Gastrocnemius medialis (tissue), 4 donors: ENCODE measurements around the gene S100A1. TPM values are rescaled to one million over a fixed set of nuclear protein-coding genes. Genes with fewer than 3 reads are reported as not detected.

Experiments used
- ATAC-seq, 2 donors: fragments of 150-250 bp; one replicate each; pipeline ENCODE4 v1.9.1; 2016
- DNase-seq, 2 donors: peaks; one replicate each; pipeline ENCODE4 v3.0.0-alpha.2; 2019
- H3K27ac ChIP-seq, 4 donors: fragments of 200-600 bp; sonication (generic); 1 replicate in 1 of 4; 2 replicates in 3 of 4; pipeline ENCODE4 v1.5.1; 2016 to 2018; ENCODE audit warnings: mild to moderate bottlenecking in 2 of 4, moderate library complexity in 1 of 4
- H3K27me3 ChIP-seq, 3 donors: fragments of 200-600 bp; sonication (generic) in 2 of 3; 1 replicate in 1 of 3; 2 replicates in 2 of 3; pipeline versions ENCODE4 v1.5.1 to v1.6.0; 2016 to 2019; ENCODE audit warnings: mild to moderate bottlenecking in 1 of 3, moderate library complexity in 1 of 3
- H3K36me3 ChIP-seq, 2 donors: fragments of 200-600 bp; sonication (generic) in 1 of 2; one replicate each; pipeline ENCODE4 v1.5.1; 2017 to 2018
- H3K4me1 ChIP-seq, 2 donors: fragments of 200-600 bp; sonication (generic) in 1 of 2; one replicate each; pipeline ENCODE4 v1.5.1; 2016 to 2017; ENCODE audit warnings: mild to moderate bottlenecking in 2 of 2
- H3K4me3 ChIP-seq, 4 donors: fragments of 200-600 bp; sonication (generic) in 3 of 4; 1 replicate in 1 of 4; 2 replicates in 3 of 4; pipeline ENCODE4 v1.5.1; 2016 to 2019; ENCODE audit warnings: mild to moderate bottlenecking in 2 of 4
- H3K9me3 ChIP-seq, 3 donors: fragments of 200-600 bp; sonication (generic) in 2 of 3; 1 replicate in 1 of 3; 2 replicates in 2 of 3; pipeline ENCODE4 v1.5.1; 2016 to 2019
- POLR2A ChIP-seq, 2 donors: fragments of 450-650 bp; IDR thresholded peaks; one replicate each; pipeline ENCODE4 v1.6.1; 2017; ENCODE audit warnings: antibody characterized with exemption in 2 of 2, mild to moderate bottlenecking in 2 of 2, moderate library complexity in 2 of 2
- in situ Hi-C, 4 donors: fragments of 200-750 bp; cut with MboI; loops; one replicate each; pipeline versions ENCODE4 v1.15.0 to v1.8.0; 2017; ENCODE audit warnings: low sequenced_read_pairs in 4 of 4
- intact Hi-C: fragments of 100-400 bp; cut with DNase I; formaldehyde crosslinking; loops from one replicate; pipeline ENCODE4 v1.15.1; 2023; ENCODE audit warnings: low total_unique reads
- total RNA-seq, 4 donors: library from RNA; depleted of rRNA; stranded (reverse); fragments of >200 nt; gene quantifications; one replicate each; pipeline versions ENCODE4 v1.1.0 to v1.2.3, GENCODE V29; 2016
- TF ChIP-seq, protein P1 (sequence below), 5 experiments: fragments of 450-650 bp in 3 of 5; fragments of 200-600 bp in 2 of 5; sonication (generic) in 2 of 5; IDR thresholded peaks in 4 of 5; conservative IDR thresholded peaks in 1 of 5; 1 replicate in 4 of 5; 2 replicates in 1 of 5; pipeline ENCODE4 v1.5.1; 2016 to 2019; ENCODE audit warnings: antibody characterized with exemption in 5 of 5, mild to moderate bottlenecking in 3 of 5, moderate library complexity in 3 of 5

S100A1 gene
- total RNA-seq, 4 donors from 2014 or later = 390 to 932 (median 616) TPM

DNA sequence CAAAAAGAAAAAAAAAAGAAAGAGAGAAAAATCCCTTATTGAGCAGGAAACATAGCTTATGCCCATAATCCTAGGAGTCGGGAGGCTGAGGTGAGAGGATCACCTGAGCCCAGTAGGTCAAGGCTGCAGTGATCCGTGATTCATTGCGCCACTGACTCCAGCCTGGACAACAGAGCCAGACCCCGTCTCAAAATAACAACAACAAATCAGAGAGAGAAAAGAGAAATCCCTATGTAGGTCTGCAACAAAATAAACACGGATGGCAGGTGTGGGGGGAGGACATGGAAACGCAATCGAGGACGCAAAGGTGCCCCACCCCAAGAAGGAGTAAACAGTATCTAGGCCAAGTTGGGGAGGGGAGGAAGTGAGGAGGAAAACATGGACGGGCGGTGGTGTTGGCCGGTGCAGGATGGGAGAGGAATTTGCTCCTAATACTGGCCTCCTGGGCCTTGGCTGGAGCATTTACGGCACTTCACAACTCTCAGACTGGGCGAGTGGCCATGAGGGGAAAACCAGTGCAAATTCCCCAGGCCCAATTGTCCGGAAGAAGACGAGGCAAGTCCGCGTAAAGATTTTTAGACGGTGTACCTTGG, 5.0 kb downstream of the S100A1 start:
- DNase-seq = no peak
- H3K4me3 ChIP-seq = peak overlapping the region; percentile 38 to 99 (median 79)

DNA sequence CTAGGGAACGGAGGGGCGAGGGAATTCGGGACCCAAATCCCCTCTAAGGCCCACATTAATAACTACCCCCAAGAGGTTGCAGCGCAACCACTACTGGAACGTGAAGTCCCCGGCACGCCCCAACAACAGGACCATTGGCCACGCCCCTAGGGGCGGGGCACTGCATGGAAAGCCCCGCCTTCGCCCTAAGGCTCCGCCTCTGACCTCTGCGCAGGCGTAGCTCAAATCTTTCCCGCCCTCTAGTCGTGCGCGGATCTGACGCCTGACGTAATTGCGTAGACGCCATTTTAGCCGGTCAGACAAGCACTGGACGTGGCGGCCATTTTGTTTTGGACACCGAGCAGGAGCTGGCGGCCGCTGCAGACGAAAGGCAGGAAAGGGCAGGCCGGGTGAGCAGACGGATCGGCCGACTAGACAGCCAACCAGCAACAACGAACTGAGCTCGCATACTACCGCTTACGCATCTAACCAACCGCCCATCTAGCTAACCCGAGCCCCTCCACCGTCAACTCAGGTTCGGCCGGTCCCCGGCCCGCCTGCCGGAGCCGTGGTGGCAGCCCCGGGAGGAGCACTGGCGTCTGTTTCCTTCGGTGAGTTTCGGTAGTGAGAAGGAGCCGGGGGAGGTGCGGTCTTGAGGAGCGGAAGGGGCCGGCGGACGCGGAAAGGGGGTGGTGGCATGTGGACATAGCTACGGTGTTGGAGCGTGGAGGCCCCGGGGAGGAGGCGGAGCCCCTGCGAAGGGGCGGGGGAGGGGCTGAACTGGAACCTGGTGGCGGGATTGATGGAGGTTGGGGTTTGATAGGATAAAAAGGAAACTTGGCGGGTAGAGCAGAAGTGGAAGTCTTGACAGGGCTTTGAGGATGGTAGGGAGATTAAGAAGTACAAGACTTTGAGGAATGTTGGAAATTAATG, 5.8 kb downstream of the S100A1 start, which contains the start of gene CHTOP:
Gene CHTOP, plus strand, starts transcription at position 313 of the 912 bp plus-strand sequence. CDS start 2,523 bp downstream, outside the sequence.
- Histone ChIP-seq H3K36me3 (peaks cover 0 to 20% of the 10 kb centered on the region in 2 donors), H3K27ac (peak within 1 kb of the TSS; percentile 95 to 100 (median 100)), H3K27me3 (no peaks in the 10 kb centered on the region), H3K9me3 (no peaks in the 10 kb centered on the region), H3K4me3 (peak within 1 kb of the TSS; percentile 68 to 99 (median 94)), H3K4me1 (peaks cover 61 to 75% of the 10 kb centered on the region in 2 donors)
- intact Hi-C loops (loop anchor here (10.0 kb wide), 2 partner anchors 791 to 1799 kb away; partner anchors contain the start of genes C2CD4D and RORC), in situ Hi-C loops (no loop called here)
- peak; percentile 83 to 91 for TF ChIP-seq POLR2A (IDR thresholded peaks at IDR 0.05)
- TF ChIP-seq, protein P1, sequence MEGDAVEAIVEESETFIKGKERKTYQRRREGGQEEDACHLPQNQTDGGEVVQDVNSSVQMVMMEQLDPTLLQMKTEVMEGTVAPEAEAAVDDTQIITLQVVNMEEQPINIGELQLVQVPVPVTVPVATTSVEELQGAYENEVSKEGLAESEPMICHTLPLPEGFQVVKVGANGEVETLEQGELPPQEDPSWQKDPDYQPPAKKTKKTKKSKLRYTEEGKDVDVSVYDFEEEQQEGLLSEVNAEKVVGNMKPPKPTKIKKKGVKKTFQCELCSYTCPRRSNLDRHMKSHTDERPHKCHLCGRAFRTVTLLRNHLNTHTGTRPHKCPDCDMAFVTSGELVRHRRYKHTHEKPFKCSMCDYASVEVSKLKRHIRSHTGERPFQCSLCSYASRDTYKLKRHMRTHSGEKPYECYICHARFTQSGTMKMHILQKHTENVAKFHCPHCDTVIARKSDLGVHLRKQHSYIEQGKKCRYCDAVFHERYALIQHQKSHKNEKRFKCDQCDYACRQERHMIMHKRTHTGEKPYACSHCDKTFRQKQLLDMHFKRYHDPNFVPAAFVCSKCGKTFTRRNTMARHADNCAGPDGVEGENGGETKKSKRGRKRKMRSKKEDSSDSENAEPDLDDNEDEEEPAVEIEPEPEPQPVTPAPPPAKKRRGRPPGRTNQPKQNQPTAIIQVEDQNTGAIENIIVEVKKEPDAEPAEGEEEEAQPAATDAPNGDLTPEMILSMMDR (IDR thresholded peaks at IDR 0.05 in 4 of 5, conservative IDR thresholded peaks at IDR 0.05 in 1 of 5) = peak in 1 of 5 experiments; percentile 24
- DNase-seq = peak; percentile 98 to 99
- peak; percentile 77 to 88 for ATAC-seq

More for the DNA sequence above, 5.0 kb downstream of the S100A1 start:
- peak overlapping the region; percentile 95 to 100 (median 100) for H3K27ac ChIP-seq
- H3K27me3 ChIP-seq = no peaks in the 10 kb centered on the region
- intact Hi-C loops (loop anchor here (10.0 kb wide), 2 partner anchors 792 to 1798 kb away; partner anchors contain the start of genes C2CD4D and RORC), in situ Hi-C loops (no loop called here)
- no peaks in the 10 kb centered on the region for H3K9me3 ChIP-seq
- TF ChIP-seq, protein P1 (IDR thresholded peaks at IDR 0.05 in 4 of 5, conservative IDR thresholded peaks at IDR 0.05 in 1 of 5) = no peak
- no peak for TF ChIP-seq POLR2A (IDR thresholded peaks at IDR 0.05)
- peak; percentile 20 to 28 for ATAC-seq
- H3K4me1 ChIP-seq = peaks cover 57 to 70% of the 10 kb centered on the region in 2 donors
- H3K36me3 ChIP-seq = peaks cover 0 to 15% of the 10 kb centered on the region in 2 donors

DNA sequence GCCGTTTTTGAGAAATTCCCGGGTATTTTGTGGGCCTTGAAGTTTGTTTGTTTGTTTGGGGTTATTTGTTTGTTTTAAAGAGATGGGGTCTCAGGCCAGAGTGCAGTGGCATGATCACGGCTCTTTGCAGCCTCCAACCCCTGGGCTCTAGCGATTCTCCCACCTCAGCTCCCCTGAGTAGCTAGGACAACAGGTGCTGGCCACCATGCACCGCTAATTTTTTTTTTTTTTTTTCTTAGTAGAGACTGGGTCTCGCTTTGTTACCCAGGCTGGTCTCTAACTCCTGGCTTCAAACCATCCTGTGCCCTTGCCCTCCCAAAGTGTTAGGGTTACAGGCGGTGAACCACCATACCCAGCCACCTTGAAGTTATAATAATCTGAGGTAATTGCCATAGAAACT, 7.6 kb downstream of the S100A1 start:
- Histone ChIP-seq H3K4me1 (peaks cover 70 to 75% of the 10 kb centered on the region in 2 donors), H3K36me3 (peaks cover 0 to 36% of the 10 kb centered on the region in 2 donors)
- no peak for ATAC-seq

DNA sequence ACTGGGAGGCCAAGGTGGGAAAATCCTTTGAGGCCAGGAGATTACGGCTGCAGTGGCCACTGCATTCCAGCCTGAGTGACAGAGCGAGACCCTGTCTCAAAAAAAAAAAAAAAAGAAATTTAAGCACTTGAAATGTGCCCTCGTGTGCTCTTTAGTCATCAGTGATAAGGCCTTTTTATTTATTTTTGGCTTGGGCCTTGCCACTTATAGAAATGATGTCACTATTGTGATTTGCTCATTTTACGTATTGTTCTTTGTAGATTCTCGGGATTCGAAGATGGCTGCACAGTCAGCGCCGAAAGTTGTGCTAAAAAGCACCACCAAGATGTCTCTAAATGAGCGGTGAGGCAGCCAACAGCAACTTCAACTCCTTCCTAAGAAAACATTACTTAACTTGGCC, 8.1 kb downstream of the S100A1 start:
- peaks cover 74 to 75% of the 10 kb centered on the region in 2 donors for H3K4me1 ChIP-seq

More for the DNA sequence above, 7.6 kb downstream of the S100A1 start:
- intact Hi-C loops = loop anchor here (10.0 kb wide), 2 partner anchors 789 to 1801 kb away; partner anchors contain the start of genes C2CD4D and RORC
- DNase-seq = no peak
- H3K4me3 ChIP-seq = peak overlapping the region; percentile 68 to 99 (median 94)
- in situ Hi-C loops = no loop called here
- TF ChIP-seq POLR2A (IDR thresholded peaks at IDR 0.05) = no peak
- TF ChIP-seq, protein P1 (IDR thresholded peaks at IDR 0.05 in 4 of 5, conservative IDR thresholded peaks at IDR 0.05 in 1 of 5) = no peak
- H3K27ac ChIP-seq = peak overlapping the region; percentile 95 to 100 (median 100)
- H3K9me3 ChIP-seq = no peaks in the 10 kb centered on the region
- no peaks in the 10 kb centered on the region for H3K27me3 ChIP-seq

More for the DNA sequence above, 8.1 kb downstream of the S100A1 start:
- peak overlapping the region; percentile 95 to 100 (median 100) for H3K27ac ChIP-seq
- DNase-seq = peak in 1 of 2 donors; percentile 18
- no peak for ATAC-seq
- intact Hi-C loops (loop anchor here (10.0 kb wide), 2 partner anchors 788 to 1802 kb away; partner anchors contain the start of genes C2CD4D and RORC), in situ Hi-C loops (no loop called here)
- H3K27me3 ChIP-seq = no peaks in the 10 kb centered on the region
- peak overlapping the region in 3 of 4 donors; percentile 68 to 98 (median 90) for H3K4me3 ChIP-seq
- TF ChIP-seq, protein P1 (IDR thresholded peaks at IDR 0.05 in 4 of 5, conservative IDR thresholded peaks at IDR 0.05 in 1 of 5) = no peak
- no peak for TF ChIP-seq POLR2A (IDR thresholded peaks at IDR 0.05)
- H3K36me3 ChIP-seq = peaks cover 0 to 41% of the 10 kb centered on the region in 2 donors
- no peaks in the 10 kb centered on the region for H3K9me3 ChIP-seq
